Measurements from ENCODE around the gene USP40.

- no peak for TF ChIP-seq ZNF501 (tag by site-specific recombination; IDR thresholded peaks at IDR 0.05)
- no peak for TF ChIP-seq ZNF132 (tag by site-specific recombination; IDR thresholded peaks at IDR 0.05; ENCODE audit: borderline replicate concordance)
- TF ChIP-seq CTCF (tag by site-specific recombination; IDR thresholded peaks at IDR 0.05): no peak
- TF ChIP-seq PBX3 (CRISPR knock-in tag; IDR thresholded peaks at IDR 0.05): no peak
- TF ChIP-seq, protein P1, sequence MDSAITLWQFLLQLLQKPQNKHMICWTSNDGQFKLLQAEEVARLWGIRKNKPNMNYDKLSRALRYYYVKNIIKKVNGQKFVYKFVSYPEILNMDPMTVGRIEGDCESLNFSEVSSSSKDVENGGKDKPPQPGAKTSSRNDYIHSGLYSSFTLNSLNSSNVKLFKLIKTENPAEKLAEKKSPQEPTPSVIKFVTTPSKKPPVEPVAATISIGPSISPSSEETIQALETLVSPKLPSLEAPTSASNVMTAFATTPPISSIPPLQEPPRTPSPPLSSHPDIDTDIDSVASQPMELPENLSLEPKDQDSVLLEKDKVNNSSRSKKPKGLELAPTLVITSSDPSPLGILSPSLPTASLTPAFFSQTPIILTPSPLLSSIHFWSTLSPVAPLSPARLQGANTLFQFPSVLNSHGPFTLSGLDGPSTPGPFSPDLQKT (IDR thresholded peaks at IDR 0.05; ENCODE audit: borderline replicate concordance, low read depth, low read length): no peak
- TF ChIP-seq ZNF266 (tag by site-specific recombination; IDR thresholded peaks at IDR 0.05; ENCODE audit: low read depth): no peak
Measured at GRCh38 chr2:233525791-233526190, 40.8 kb downstream of the USP40 start.

Data from HEK293 (cell line).